NCI-H748 (cell line): ENCODE results near the gene IL23A.
"Not testable (repeated sequence)": the region's sequence is repeated elsewhere in the genome, so short reads cannot be mapped to it uniquely, and the experiment has no call there.

ENCODE experiments used
- DNase-seq: peaks from one replicate; lab custom pipeline; 2025; ENCODE audit not compliant: unreplicated experiment; lab: John Stamatoyannopoulos, UW

The IL23A gene, protein sequence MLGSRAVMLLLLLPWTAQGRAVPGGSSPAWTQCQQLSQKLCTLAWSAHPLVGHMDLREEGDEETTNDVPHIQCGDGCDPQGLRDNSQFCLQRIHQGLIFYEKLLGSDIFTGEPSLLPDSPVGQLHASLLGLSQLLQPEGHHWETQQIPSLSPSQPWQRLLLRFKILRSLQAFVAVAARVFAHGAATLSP

DNA sequence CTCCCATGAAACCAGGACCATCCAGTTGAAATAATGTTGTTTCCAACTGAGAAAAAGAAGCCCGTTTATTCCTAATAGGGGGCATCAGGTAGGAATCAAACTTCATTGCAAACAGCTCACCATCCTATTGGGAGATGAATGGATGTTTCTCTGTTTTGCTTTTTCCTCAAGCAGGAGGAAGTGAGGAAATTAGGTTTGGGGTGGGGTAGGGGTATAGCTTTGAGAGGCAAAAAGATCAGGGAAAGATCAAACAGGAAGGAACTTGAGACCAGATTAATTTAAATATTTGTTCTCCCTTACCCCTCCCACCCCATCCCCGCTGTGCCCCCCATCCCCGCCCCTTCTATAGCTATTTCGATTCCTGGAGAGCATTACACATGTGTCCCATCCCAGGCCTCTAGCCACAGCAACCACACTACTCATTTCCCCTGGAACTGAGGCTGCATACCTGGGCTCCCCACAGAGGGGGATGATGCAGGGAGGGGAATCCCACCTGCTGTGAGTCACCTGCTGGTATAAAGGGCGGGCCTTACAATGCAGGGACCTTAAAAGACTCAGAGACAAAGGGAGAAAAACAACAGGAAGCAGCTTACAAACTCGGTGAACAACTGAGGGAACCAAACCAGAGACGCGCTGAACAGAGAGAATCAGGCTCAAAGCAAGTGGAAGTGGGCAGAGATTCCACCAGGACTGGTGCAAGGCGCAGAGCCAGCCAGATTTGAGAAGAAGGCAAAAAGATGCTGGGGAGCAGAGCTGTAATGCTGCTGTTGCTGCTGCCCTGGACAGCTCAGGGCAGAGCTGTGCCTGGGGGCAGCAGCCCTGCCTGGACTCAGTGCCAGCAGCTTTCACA lies at the start of gene IL23A:
Gene IL23A (plus strand): TSS at position 577 of the 850 bp plus-strand sequence. CDS start 161 bp downstream, at position 738.
- peak; percentile 24 for DNase-seq

- DNase-seq = no peak
Observed at GRCh38 chr12:56293795-56294194, 44.9 kb upstream of the IL23A start.

- no peak for DNase-seq
Observed at GRCh38 chr12:56296295-56296694, 42.4 kb upstream of the IL23A start.

GRCh38 chr12:56297400-56297799 lies 41.3 kb upstream of the IL23A start:
- no peak for DNase-seq

- no peak for DNase-seq
Observed at GRCh38 chr12:56298828-56299227, 39.9 kb upstream of the IL23A start.

- peak; percentile 46 for DNase-seq
Observed at GRCh38 chr12:56299308-56299852, 39.3 kb upstream of the IL23A start.

GRCh38 chr12:56299853-56300643 lies 38.6 kb upstream of the IL23A start, which contains the start of gene CS:
Gene CS, minus strand, starts transcription at chr12:56300330. Its CDS starts 129 bp downstream, at chr12:56300201.
- DNase-seq = peak; percentile 99

GRCh38 chr12:56300644-56301464 lies 37.8 kb upstream of the IL23A start:
- peak; percentile 77 for DNase-seq

- DNase-seq = no peak
Observed at GRCh38 chr12:56304276-56304675, 34.4 kb upstream of the IL23A start.

DNA sequence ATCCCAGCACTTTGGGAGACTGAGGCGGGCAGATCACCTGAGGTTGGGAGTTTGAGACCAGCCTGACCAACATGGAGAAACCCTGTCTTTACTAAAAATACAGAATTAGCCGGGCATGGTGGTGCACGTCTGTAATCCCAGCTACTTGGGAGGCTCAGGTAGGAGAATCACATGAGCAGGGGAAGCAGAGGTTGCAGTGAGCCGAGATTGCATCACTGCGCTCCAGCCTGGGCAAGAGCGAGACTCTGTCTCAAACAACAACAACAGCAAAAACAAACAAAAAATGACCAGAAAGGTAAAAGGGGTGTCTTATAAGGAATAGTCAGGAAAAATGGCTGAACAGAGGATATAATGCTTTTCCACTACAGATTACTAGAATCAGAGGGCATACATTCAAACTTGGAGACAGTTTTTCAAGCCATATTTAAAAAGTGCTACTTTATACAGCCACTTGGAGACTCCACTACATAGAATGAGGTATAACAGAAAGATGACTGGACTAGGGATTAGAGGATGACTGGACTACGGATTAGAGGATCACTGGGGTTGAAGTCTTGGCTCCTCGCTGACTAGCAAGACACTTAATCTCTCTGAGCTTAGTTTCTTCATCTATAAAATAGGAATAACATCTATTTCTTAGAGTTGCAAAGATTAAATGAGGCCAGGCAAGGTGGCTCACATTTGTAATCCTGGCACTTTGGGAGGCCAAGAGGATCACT lies 33.7 kb upstream of the IL23A start:
- no peak for DNase-seq

- DNase-seq = no peak
Observed at GRCh38 chr12:56307221-56307965, 31.3 kb upstream of the IL23A start.

GRCh38 chr12:56308714-56309113 lies 30.0 kb upstream of the IL23A start:
- no peak for DNase-seq

GRCh38 chr12:56311003-56311402 lies 27.7 kb upstream of the IL23A start:
- no peak for DNase-seq

DNA sequence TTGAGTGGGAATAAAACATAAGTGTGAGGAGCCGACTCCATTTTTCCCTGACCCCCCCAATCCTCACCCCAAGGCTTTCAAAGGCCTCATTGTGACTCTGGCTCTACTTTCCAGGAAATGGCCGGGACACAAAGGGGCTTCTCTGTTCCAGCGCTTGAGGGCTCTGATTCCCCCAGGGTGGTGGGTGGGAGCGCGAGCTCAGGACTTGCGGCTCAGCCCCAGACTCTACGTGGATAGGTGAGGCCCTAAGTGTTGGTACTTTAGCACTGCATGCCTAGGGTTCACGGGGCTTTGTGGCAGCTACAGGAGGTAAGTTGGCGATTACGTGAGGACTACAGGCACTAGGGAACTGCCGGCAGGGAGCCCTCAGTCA lies 23.4 kb upstream of the IL23A start:
- peak; percentile 47 for DNase-seq

- peak; percentile 99 for DNase-seq
Observed at GRCh38 chr12:56315622-56316473, 22.8 kb upstream of the IL23A start, which contains the start of gene CNPY2. Gene CNPY2, minus strand, starts transcription at chr12:56315988. Its CDS starts 771 bp downstream, at chr12:56315217.

GRCh38 chr12:56317675-56318074 lies 21.0 kb upstream of the IL23A start:
- no peak for DNase-seq

DNA sequence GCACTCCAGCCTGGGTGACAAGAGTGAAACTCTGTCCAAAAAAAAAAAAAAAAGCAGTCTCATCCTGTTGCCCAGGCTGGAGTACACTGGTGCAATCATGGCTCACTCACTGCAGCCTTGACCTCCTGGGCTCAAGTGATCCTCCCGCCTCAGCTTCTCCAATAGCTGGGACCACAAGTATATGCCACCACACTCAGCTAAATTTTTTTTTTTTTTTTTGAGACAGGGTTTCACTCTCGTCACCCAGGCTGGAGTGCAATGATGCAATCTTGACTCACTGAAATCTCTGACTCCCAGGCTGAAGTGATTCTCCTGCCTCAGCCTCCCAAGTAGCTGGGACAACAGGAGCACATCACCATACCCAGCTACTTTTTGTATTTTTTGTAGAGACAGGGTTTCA lies 17.7 kb upstream of the IL23A start:
- DNase-seq = no peak

GRCh38 chr12:56321610-56322009 lies 17.1 kb upstream of the IL23A start:
- not testable (repeated sequence) for DNase-seq
